Measurements from ENCODE around the gene SCAPER. TPM values are rescaled to one million over a fixed set of nuclear protein-coding genes. Genes with fewer than 3 reads are reported as not detected.

Gene SCAPER
- total RNA-seq, 2 donors from 2014 or later: 33.3 to 43.0 TPM

GRCh38 chr15:76381366-76381765 is 523.8 kb downstream of the SCAPER start:
- Mint-ChIP-seq H3K27ac (no peak overlapping the region), H3K9me3 (no peaks in the 10 kb centered on the region), H3K36me3 (no peaks in the 10 kb centered on the region)
- DNase-seq (ENCODE audit: low spot score in 2 of 2) (no peak), ATAC-seq (no peak)

GRCh38 chr15:76380249-76380648 is 524.9 kb downstream of the SCAPER start:
- Mint-ChIP-seq H3K27ac (no peak overlapping the region), H3K36me3 (no peaks in the 10 kb centered on the region), H3K9me3 (no peaks in the 10 kb centered on the region)
- ATAC-seq (no peak), DNase-seq (ENCODE audit: low spot score in 2 of 2) (no peak)

- Mint-ChIP-seq H3K9me3 (no peaks in the 10 kb centered on the region), H3K36me3 (no peaks in the 10 kb centered on the region), H3K27ac (peak overlapping the region in 1 of 2 donors; percentile 25)
- ATAC-seq (peak in 1 of 2 donors; percentile 36), DNase-seq (ENCODE audit: low spot score in 2 of 2) (no peak)
Measured at GRCh38 chr15:76378691-76379090, 526.4 kb downstream of the SCAPER start.

DNA sequence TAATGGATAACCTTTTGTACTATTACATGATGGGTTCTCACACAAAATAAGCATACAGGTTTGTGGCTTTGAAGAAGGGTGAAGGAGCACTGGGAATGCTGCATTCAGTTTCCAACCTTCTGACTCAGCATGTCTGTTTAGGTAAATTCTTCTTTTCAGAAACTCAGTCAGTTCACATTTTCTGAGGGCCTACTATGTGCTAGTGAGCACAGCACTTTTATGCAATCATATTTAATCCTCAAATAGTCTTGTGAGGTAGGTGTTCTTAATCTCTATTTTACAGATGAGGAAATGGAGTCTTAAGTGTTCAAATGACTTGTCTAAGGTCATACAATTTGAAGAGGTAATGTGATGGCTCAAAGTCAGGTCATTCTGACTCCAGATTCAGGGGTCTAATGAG is 527.4 kb downstream of the SCAPER start:
- DNase-seq (ENCODE audit: low spot score in 2 of 2) (no peak), ATAC-seq (no peak)
- Mint-ChIP-seq H3K36me3 (no peaks in the 10 kb centered on the region), H3K9me3 (no peaks in the 10 kb centered on the region), H3K27ac (no peak overlapping the region)

GRCh38 chr15:76377217-76377616 is 527.9 kb downstream of the SCAPER start:
- H3K27ac Mint-ChIP-seq: no peak overlapping the region
- H3K36me3 Mint-ChIP-seq: peaks cover 0 to 3% of the 10 kb centered on the region in 2 donors
- DNase-seq (ENCODE audit: low spot score in 2 of 2) (no peak), ATAC-seq (no peak)
- H3K9me3 Mint-ChIP-seq: no peaks in the 10 kb centered on the region

DNA sequence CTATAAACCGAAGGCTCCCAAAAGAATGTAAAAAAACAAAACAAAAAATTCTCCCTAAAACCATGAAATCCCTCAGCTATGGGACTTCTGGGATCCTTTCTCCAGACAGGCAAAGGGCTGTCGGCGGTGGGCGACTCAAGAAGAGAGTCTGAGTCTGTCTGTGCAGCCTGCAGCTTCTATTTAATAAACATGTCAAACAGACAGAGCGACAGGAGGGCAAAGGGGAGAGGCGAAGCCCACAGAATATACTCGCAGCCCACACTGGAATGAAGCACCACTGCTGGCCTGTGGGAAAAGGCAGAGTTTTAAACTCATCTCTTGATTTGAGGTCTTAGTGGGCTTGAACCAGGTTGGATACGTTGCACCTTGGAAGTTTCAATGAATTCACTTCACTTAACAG is 528.3 kb downstream of the SCAPER start:
- Mint-ChIP-seq H3K9me3 (no peaks in the 10 kb centered on the region), H3K27ac (peak overlapping the region in 1 of 2 donors; percentile 68), H3K36me3 (peaks cover 0 to 7% of the 10 kb centered on the region in 2 donors)
- no peak for ATAC-seq
- no peak for DNase-seq (ENCODE audit: low spot score in 2 of 2)

- ATAC-seq (no peak), DNase-seq (ENCODE audit: low spot score in 2 of 2) (no peak)
- Mint-ChIP-seq H3K27ac (no peak overlapping the region), H3K9me3 (no peaks in the 10 kb centered on the region), H3K36me3 (peaks cover 0 to 7% of the 10 kb centered on the region in 2 donors)
Measured at GRCh38 chr15:76376029-76376428, 529.1 kb downstream of the SCAPER start.

GRCh38 chr15:76368122-76368621 is 537.0 kb downstream of the SCAPER start:
- H3K9me3 Mint-ChIP-seq: no peaks in the 10 kb centered on the region
- ATAC-seq (no peak), DNase-seq (ENCODE audit: low spot score in 2 of 2) (no peak)
- H3K36me3 Mint-ChIP-seq: peaks cover 0 to 7% of the 10 kb centered on the region in 2 donors
- peak overlapping the region in 1 of 2 donors; percentile 72 for H3K27ac Mint-ChIP-seq

GRCh38 chr15:76366714-76367113 is 538.4 kb downstream of the SCAPER start:
- H3K27ac Mint-ChIP-seq: no peak overlapping the region

GRCh38 chr15:76363251-76363650 is 541.9 kb downstream of the SCAPER start:
- no peak for DNase-seq (ENCODE audit: low spot score in 2 of 2)
- H3K9me3 Mint-ChIP-seq: no peaks in the 10 kb centered on the region
- ATAC-seq: no peak
- no peaks in the 10 kb centered on the region for H3K36me3 Mint-ChIP-seq
- H3K27ac Mint-ChIP-seq: peak overlapping the region in 1 of 2 donors; percentile 14

More at GRCh38 chr15:76366714-76367113, 538.4 kb downstream of the SCAPER start:
- Mint-ChIP-seq H3K9me3 (no peaks in the 10 kb centered on the region), H3K36me3 (no peaks in the 10 kb centered on the region)
- ATAC-seq (no peak), DNase-seq (ENCODE audit: low spot score in 2 of 2) (no peak)

DNA sequence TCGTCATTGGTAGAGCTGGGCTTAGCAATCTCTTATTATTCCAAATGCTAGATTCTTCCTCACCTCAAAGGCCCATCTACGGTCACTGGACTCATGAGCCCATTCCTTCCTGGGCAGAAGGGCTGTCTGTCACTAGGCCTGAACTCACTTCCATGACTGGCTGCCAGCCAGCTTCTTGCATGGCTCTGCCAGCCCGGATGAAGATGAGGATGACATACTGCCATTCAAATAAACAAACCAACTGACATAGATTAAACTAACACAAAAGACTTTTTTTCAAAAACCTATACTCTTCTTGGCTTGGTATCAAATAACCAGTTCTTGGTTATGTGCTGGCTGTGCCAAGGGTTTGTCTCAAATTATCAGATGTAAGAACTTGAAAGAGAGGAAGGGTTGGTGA is 544.7 kb downstream of the SCAPER start:
- Mint-ChIP-seq H3K36me3 (no peaks in the 10 kb centered on the region), H3K27ac (no peak overlapping the region), H3K9me3 (no peaks in the 10 kb centered on the region)
- ATAC-seq: no peak
- DNase-seq (ENCODE audit: low spot score in 2 of 2): no peak

GRCh38 chr15:76359152-76359551 is 546.0 kb downstream of the SCAPER start:
- no peak for ATAC-seq
- DNase-seq (ENCODE audit: low spot score in 2 of 2): no peak
- H3K36me3 Mint-ChIP-seq: no peaks in the 10 kb centered on the region
- H3K9me3 Mint-ChIP-seq: no peaks in the 10 kb centered on the region
- no peak overlapping the region for H3K27ac Mint-ChIP-seq

DNA sequence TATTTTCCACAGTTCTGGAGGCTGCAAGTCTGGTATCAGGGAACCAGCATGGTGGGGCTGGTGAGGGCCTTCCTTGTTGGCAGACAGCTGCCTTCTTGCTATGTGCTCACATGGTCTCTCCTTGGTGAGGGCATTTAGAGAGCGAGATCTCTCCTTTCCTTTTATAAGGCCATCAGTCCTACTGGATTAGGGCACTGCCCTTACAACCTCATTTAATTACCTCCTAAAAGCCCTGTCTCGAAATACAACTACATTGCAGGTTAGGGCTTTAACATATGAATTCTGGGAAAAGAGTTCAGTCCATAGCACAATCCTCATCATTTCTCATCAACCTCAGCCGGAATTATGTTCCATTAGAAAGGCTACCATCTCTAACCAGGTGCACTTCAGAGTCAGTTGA is 546.7 kb downstream of the SCAPER start:
- no peaks in the 10 kb centered on the region for H3K36me3 Mint-ChIP-seq
- ATAC-seq: no peak
- no peaks in the 10 kb centered on the region for H3K9me3 Mint-ChIP-seq
- no peak for DNase-seq (ENCODE audit: low spot score in 2 of 2)
- H3K27ac Mint-ChIP-seq: no peak overlapping the region

DNA sequence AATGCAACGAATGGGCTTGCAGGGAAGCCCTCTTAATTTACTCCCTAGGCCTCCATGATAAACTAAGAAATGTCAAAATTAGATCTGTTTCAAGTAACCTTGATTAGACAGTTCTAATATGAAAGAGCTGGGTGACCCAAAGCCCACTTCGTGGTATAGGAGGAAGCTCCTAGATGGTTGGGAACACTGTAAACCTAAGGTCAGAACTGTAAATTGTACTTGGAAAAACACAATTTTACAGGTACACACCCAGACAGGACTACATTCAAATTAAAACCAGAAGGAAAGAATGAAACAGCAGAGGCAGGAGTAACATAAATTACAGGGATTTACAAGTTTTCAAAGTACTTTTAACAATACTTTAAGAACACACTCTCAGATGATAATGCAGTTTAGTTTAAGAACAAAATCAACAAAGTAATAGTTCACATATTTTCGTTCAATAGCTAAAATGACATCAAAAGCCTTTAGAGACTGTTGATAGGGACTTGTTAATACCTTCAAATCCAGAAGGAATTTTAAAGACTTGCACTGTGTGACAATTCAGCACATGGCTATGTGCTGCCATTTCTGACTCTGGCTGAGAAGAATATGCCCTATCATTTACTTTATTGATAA is 550.2 kb downstream of the SCAPER start:
- Mint-ChIP-seq H3K27ac (no peak overlapping the region), H3K9me3 (no peaks in the 10 kb centered on the region), H3K36me3 (no peaks in the 10 kb centered on the region)
- DNase-seq (ENCODE audit: low spot score in 2 of 2): no peak
- ATAC-seq: no peak

- Mint-ChIP-seq H3K9me3 (no peaks in the 10 kb centered on the region), H3K27ac (no peak overlapping the region), H3K36me3 (no peaks in the 10 kb centered on the region)
- ATAC-seq: no peak
- no peak for DNase-seq (ENCODE audit: low spot score in 2 of 2)
Measured at GRCh38 chr15:76353903-76354302, 551.2 kb downstream of the SCAPER start.

GRCh38 chr15:76353023-76353577 is 552.0 kb downstream of the SCAPER start:
- no peak for DNase-seq (ENCODE audit: low spot score in 2 of 2)
- Mint-ChIP-seq H3K36me3 (peaks cover 0 to 2% of the 10 kb centered on the region in 2 donors), H3K9me3 (no peaks in the 10 kb centered on the region), H3K27ac (no peak overlapping the region)
- peak in 1 of 2 donors; percentile 54 for ATAC-seq

GRCh38 chr15:76349301-76350070 is 555.7 kb downstream of the SCAPER start:
- ATAC-seq (no peak), DNase-seq (ENCODE audit: low spot score in 2 of 2) (no peak)
- Mint-ChIP-seq H3K36me3 (peaks cover 9 to 14% of the 10 kb centered on the region in 2 donors), H3K27ac (no peak overlapping the region), H3K9me3 (no peaks in the 10 kb centered on the region)

Data from activated naive CD4-positive, alpha-beta T cell treated with anti-CD3 and anti-CD28 coated beads, Interleukin-2, amount 50 U/mL, for 72 hours (primary cell).